Keratinocyte (primary cell): ENCODE measurements around the gene NBEAL2.
"Not testable (repeated sequence)": the region's sequence is repeated elsewhere in the genome, so short reads cannot be mapped to it uniquely, and the experiment has no call there.

Source experiments
- EZH2 ChIP-seq: IDR thresholded peaks from one replicate; pipeline ENCODE4 v1.6.1; 2012; ENCODE audit warnings: inconsistent platforms, mild to moderate bottlenecking, low read length, moderate library complexity
- TF ChIP-seq, protein P1 (sequence below), 3 experiments: IDR thresholded peaks in 1 of 3; conservative IDR thresholded peaks in 1 of 3; optimal IDR thresholded peaks in 1 of 3; 2 replicates in 2 of 3; 3 replicates in 1 of 3; pipeline versions ENCODE3 to v1.5.1; 2011; ENCODE audit warnings: low read length in 3 of 3, mild to moderate bottlenecking in 3 of 3, moderate library complexity in 2 of 3, control low read depth in 1 of 3, inconsistent platforms in 1 of 3; ENCODE audit not compliant: insufficient read depth in 2 of 3; ENCODE audit errors: extremely low read depth in 1 of 3

- TF ChIP-seq, protein P1, sequence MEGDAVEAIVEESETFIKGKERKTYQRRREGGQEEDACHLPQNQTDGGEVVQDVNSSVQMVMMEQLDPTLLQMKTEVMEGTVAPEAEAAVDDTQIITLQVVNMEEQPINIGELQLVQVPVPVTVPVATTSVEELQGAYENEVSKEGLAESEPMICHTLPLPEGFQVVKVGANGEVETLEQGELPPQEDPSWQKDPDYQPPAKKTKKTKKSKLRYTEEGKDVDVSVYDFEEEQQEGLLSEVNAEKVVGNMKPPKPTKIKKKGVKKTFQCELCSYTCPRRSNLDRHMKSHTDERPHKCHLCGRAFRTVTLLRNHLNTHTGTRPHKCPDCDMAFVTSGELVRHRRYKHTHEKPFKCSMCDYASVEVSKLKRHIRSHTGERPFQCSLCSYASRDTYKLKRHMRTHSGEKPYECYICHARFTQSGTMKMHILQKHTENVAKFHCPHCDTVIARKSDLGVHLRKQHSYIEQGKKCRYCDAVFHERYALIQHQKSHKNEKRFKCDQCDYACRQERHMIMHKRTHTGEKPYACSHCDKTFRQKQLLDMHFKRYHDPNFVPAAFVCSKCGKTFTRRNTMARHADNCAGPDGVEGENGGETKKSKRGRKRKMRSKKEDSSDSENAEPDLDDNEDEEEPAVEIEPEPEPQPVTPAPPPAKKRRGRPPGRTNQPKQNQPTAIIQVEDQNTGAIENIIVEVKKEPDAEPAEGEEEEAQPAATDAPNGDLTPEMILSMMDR (optimal IDR thresholded peaks at IDR 0.05 in 1 of 3, IDR thresholded peaks at IDR 0.05 in 1 of 3, conservative IDR thresholded peaks at IDR 0.05 in 1 of 3; ENCODE audit: extremely low read depth in 1 of 3, insufficient read depth in 2 of 3, low read length in 3 of 3) = not testable (repeated sequence)
- TF ChIP-seq EZH2 = not testable (repeated sequence)
These were observed 57.8 kb downstream of the NBEAL2 start for GRCh38 chr3:47037302-47037701.
